ENCODE results near the gene TBXA2R.
A peak's percentile ranks its signal among the peaks of the same experiment; 100 is the strongest.

DNA sequence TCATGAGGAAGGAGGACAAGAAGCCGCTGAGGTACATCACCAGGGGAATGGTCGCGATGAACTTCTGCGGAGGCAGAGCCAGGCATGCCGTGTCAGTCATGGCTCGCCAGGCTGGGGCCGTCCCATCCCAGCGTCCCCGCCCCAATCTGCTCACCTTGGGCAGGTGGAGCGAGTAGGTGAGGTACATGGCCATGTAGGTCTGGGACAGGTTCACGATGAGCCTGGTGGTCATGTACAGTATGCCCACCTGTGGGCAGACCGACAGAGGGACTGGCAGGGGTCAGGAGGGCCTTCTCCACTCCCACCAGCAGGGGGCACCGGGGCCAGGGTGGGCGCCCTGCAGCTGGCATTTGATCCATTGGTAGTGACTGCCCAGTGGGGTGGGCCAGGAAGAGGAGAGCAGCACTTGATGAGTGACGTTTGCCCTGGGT is 59.4 kb downstream of the TBXA2R start:
- TF ChIP-seq, protein P1, sequence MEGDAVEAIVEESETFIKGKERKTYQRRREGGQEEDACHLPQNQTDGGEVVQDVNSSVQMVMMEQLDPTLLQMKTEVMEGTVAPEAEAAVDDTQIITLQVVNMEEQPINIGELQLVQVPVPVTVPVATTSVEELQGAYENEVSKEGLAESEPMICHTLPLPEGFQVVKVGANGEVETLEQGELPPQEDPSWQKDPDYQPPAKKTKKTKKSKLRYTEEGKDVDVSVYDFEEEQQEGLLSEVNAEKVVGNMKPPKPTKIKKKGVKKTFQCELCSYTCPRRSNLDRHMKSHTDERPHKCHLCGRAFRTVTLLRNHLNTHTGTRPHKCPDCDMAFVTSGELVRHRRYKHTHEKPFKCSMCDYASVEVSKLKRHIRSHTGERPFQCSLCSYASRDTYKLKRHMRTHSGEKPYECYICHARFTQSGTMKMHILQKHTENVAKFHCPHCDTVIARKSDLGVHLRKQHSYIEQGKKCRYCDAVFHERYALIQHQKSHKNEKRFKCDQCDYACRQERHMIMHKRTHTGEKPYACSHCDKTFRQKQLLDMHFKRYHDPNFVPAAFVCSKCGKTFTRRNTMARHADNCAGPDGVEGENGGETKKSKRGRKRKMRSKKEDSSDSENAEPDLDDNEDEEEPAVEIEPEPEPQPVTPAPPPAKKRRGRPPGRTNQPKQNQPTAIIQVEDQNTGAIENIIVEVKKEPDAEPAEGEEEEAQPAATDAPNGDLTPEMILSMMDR (IDR thresholded peaks at IDR 0.05) = peak in 2 of 3 donors; percentile 13 to 28
- no peak for TF ChIP-seq POLR2A (IDR thresholded peaks at IDR 0.05)
- TF ChIP-seq POLR2AphosphoS5 (IDR thresholded peaks at IDR 0.05) = no peak

Data from breast epithelium (tissue), 3 donors.